Superior temporal gyrus (tissue), 1 donor: ENCODE results near the gene CCDC73.
"Not testable (repeated sequence)": the region's sequence is repeated elsewhere in the genome, so short reads cannot be mapped to it uniquely, and the experiment has no call there.

Experiments used
- DNase-seq: peaks from one replicate; pipeline ENCODE4 v3.0.0-alpha.2; 2016; ENCODE audit errors: extremely low spot score

Gene CCDC73

GRCh38 chr11:32794439-32794838 is at the start of gene CCDC73:
CCDC73 (minus strand) TSS chr11:32794662; CDS start chr11:32760243, 34,419 bp downstream.
- no peak for DNase-seq

DNA sequence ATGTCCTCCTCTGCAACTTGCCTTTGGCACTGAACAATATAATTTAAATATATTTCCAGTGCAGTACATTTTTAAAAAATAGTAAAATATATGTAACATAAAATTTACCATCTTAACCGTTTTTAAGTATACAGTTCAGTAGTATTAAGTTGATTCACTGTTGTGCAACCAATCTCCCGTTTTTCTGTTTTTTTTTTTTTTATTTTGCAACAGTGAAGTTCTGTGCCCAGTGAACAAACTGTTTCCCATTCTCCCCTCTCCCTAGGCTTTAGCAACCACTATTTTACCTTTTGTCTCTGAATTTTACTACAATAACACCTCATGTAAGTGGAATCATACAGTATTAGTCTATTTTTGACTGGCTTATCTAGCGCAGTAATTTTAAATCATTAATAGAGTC is 49.1 kb upstream of the CCDC73 start:
- no peak for DNase-seq

GRCh38 chr11:32840587-32840986 is 46.1 kb upstream of the CCDC73 start:
- DNase-seq, result no peak

GRCh38 chr11:32839308-32839707 is 44.8 kb upstream of the CCDC73 start:
- DNase-seq, result no peak

DNA sequence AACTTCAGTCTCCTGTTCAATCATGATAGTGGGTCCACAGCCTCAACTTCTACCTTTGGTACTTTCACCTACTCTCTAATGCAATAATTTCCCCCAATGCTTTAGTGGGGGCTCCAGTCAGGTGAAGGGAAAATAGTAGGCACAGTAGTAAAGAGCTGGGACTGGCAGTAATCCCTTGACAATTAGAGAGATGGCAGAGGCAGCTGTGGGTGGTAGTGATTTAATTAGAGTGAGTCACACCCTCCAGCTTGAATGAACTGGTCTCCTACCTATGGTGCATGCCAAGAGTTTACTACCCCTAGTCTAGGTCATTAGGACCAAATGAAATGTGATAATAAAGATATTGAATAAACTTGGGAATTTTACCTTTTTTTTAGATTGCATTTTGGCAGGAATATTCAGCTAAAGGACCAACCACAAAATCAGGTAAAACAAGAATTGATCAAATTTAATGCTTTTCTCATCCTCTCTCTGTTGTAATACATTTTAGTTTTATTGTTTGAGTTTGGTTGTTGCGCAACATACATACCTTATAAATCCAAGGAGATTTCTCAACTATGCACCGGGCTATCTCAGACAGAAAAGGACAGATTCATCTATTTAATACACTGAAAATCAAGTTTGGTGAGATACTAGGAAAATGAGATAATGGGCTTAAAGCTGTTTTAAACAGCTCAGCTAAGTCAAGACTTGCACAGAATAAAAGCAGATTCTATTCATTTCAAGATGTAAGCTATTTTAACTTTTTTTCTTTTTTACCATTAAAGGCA is 44.2 kb upstream of the CCDC73 start:
- no peak for DNase-seq

DNA sequence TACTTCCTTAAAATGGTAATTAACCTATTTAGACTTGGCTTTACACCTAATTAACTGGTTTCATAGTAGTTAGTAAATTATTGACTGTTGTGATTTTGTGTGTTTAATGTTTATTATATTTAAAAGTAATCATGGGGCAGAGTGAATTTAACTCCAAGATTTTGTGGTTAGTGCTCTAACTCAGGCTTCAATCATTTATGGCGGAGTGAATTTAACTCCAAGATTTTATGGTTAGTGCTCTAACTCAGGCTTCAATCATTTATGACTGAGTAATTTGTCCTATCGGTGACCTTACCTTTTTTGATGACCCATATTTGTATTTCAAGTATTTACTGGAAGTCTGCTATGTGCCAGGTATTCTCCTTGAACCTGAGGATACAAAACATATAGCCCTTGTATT is 42.5 kb upstream of the CCDC73 start:
- no peak for DNase-seq

- no peak for DNase-seq
These were observed 39.5 kb upstream of the CCDC73 start for GRCh38 chr11:32833921-32834320.

GRCh38 chr11:32831221-32831620 is 36.8 kb upstream of the CCDC73 start:
- DNase-seq, result no peak

DNA sequence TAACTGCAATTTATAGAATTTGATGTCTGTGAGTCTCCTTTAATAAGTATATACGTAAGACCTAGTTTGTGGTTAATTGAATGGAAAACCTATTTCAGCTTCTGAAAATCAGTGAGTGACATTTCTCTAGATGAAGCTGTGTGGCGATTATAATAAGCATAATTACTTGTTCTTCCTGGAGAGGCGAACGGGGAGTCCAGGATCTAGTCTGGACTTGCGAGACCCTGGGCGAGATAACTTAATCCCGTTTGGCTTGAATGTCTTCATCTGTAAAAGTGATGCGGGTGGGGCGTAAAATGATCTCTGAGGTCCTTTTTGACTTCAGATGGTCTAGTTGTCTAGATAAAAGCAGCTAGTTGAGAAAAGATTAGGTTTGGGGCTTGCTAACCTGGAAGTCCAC is 36.3 kb upstream of the CCDC73 start:
- no peak for DNase-seq

DNA sequence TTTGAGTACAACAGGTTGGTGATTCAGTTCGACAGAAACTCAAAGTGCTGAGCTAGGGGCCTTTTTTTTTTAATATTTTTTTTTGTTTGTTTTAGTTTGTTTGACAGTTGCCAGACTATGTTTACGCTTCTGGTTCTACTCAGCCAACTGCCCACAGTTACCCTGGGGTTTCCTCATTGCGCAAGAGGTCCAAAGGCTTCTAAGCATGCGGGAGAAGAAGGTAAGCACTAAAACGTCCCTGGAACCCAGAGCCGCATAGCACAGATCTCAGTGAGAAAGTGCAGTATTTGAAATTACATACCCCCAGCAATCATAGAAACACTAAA is 35.9 kb upstream of the CCDC73 start:
- no peak for DNase-seq

GRCh38 chr11:32829680-32830412 is 35.4 kb upstream of the CCDC73 start, which contains the start of gene PRRG4:
PRRG4 (plus strand) TSS chr11:32829927; CDS start chr11:32830530, 603 bp downstream.
- DNase-seq, result no peak

DNA sequence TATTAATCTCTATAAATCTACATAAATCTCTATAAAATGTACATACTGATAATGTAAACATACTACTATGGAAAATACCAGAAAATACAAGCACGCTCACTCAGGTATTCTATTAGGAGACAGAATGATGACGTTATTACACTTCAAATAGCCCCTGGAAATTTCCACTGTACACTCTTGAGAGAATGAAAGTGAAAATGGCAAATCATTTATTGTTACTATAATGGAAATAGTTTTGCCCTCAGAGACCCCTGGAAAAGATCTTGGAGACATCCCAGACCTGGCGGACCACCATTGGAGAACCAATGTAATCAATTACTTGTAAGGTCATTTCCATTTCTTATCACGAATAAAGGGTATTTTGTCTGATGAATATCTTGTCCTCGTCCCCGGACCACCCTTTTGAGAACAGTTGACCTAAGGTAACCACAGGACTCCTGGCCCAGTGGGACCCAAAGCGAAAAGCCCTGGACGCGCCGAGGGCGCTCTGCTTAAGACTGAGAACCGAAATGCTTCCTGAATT is 34.8 kb upstream of the CCDC73 start:
- DNase-seq, result peak; percentile 24

- DNase-seq, result no peak
These were observed 32.8 kb upstream of the CCDC73 start for GRCh38 chr11:32827276-32827675.

DNA sequence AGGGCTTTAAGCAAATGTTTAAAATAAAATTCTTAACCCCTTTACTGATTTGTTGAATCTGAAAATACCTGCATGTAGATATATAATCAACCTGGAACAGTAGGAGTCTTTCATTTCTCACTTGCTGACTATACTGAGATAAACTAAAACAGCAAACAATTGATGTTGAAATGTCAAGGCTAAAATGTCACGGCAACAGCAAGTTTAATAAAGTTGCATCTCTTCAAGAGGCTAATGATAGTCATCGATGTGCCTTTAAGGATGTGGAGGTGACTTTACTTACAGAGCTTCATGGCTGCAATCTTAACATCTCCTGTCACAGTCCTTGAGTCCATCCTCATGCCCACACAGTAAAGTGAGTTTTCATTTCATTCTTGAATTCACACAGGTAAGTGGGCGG is 31.7 kb upstream of the CCDC73 start:
- DNase-seq, result no peak

GRCh38 chr11:32823617-32824016 is 29.2 kb upstream of the CCDC73 start:
- DNase-seq, result not testable (repeated sequence)

DNA sequence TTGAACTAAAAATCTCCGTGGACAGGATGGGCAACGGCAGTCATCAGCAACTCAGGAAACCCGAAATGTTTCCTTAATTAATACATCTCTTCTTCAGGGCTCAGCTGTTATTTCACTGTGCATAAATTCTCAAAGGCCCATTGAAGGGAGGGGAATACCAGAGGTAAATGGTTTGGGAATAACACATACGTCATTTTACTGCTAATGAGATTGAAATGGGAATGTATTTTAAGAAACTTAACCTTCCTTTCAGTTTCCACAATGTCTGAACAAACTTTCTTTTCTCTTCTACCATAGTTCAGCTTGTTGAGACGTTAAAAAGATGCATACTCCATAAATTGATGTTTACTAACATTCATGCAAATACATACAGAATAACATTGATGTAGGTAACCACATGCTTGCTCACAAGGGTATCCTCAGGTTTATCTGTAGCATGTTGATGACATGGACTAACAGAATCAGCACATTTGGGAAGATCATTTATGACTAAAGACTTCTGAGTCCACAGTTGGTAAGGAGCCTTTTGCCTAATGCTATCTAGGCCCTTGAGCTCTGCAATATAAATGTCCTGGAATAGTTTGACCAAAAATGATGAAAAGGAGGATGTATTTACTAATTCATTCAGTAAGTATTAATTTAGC is 27.6 kb upstream of the CCDC73 start:
- no peak for DNase-seq

DNA sequence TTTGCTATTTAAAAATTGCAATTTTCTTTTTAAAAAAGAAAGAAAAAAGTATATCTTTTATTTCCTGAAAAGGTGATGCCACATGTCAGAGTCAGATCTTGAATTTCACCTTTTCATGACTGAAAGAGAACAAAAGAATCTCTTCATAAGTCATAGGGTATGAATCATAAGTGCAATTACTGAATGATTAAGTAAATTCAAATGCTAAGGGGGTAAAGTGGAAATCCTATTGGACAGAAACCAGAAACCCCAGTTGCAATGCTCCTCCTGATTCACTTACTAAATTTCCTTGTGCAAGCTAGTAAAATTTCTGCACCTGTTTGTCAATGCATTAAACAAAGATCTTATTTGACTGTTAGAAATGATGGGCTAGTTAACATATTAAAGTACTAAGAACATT is 27.1 kb upstream of the CCDC73 start:
- no peak for DNase-seq

DNA sequence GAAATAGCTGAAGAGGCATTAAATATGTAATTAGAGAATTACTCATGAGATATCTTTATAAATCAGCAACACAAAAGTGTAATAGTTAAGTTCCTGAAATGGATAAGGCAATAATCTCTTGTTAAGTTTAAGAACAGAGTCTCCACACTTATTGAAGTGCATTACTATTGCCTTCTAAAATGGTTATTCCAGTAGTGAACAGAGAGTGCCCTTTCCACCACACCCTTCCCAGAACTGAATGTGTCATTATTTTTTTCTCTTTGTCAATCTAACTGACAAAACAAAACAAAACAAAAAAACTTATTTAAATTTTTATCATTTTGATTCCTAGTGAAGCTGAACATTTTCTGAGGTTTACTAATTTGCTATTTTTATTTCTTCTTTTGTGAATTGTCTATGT is 26.0 kb upstream of the CCDC73 start:
- DNase-seq, result no peak

DNA sequence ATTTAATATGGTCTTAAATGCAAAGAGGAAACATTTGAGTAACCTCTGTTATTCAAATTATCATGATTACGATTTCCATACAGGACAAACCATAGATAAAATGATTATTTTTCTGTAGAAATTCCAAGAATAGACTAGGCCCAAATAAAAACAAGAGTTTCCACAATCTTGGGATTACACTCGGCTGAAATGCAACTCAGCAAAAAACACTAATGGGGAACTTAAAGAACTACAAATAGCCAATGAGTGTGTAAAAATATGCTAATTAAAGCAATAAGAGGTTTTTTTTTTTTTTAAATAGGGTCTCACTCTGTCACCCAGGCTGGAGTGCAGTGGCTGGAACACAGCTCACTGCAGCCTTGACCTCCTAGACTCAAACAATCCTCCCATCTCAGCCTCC is 24.7 kb upstream of the CCDC73 start:
- DNase-seq, result no peak

- no peak for DNase-seq
These were observed 23.4 kb upstream of the CCDC73 start for GRCh38 chr11:32817852-32818183.

DNA sequence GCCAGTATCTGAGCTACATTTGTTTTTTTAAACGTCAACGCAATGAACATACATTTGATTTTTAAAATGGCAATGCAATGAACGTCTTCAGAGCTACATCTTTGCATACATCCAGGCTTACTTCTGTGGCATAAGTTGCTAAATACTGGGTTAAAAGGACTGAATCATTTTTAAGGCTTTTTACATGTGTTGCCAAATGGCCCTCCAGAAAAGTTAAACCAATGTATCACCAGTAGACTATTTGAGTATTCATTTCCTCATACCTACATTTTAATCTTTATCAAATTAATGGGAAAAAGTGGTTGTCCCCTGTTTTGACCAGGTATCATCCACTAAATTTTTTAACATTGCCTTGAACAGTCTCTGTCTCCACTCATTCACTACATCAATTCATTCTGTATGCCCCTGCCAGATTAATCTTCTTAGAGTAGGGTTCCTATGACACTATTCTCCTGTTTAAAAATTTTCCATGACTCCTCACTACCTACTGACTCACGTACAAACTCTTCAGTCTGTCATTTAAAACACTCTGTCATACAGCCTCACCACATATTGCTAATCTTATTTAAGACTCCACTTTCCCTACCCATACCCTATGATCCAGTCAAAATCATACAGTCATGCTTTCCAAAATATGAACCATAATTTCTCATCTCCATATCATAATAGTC is 22.9 kb upstream of the CCDC73 start:
- DNase-seq, result no peak

DNA sequence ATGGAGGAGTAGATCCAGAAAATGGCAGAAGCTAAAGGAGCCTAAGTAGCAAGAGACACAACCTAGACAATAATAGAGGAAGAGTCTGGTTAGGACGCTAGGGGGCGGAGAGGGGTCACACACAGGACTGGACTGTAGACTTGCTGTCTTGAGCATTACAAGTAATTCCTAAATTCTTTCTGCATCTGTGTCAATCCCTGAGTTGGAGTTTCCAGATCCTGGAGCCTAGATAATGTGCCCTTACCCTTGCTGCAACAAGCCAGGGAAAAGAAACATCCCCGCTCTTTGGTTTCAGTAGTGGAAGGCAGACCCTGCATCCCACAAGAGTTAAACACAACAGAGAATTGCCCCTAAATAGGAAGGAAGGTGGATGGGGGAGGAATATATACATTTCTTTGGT is 14.9 kb upstream of the CCDC73 start:
- DNase-seq, result peak; percentile 73
